Measurements from ENCODE around the gene CADM1. TPM values are rescaled to one million over a fixed set of nuclear protein-coding genes. Genes with fewer than 3 reads are reported as not detected.

CADM1 gene
- total RNA-seq, 1 donor from 2014 or later = 9.7 TPM

DNA sequence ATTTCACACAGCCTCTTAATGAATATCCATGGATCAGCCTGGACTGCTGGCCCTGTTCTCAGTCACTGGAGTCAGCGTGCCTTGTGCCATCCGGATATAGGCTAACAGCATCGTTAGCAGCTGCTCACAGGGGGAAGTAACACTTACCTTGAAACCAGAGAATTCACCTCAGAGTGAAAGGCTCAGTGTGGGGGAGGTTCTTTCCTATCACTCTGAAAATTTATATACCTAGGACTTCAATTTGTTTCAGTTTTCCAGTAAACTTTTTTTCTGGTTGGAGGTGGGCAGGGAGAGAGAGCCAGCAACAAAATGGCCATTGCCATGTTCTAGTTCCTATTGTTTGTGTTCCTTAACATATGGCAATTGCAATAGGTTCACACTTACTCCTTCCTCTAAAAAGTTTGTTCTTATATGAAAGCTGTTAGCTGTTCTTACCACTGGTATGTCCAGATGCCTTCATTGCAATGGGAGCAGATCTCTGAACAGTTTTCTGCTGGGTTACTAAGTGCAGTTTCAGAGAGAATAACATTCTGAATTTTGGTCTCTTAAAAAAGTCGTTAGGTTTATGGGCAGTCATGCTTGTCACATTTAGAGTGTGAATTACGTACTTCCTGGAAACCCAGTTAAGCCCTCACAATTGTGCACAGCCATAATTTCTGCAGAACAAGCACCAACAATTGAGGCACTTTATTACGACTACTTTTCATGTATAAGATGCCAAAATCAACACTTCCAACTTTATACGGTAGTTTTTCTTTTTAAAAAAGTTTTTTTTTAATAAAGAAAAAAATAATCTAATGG, 247.6 kb downstream of the CADM1 start:
- no peak for DNase-seq (ENCODE audit: extremely low read depth, low read depth, low spot score)

DNA sequence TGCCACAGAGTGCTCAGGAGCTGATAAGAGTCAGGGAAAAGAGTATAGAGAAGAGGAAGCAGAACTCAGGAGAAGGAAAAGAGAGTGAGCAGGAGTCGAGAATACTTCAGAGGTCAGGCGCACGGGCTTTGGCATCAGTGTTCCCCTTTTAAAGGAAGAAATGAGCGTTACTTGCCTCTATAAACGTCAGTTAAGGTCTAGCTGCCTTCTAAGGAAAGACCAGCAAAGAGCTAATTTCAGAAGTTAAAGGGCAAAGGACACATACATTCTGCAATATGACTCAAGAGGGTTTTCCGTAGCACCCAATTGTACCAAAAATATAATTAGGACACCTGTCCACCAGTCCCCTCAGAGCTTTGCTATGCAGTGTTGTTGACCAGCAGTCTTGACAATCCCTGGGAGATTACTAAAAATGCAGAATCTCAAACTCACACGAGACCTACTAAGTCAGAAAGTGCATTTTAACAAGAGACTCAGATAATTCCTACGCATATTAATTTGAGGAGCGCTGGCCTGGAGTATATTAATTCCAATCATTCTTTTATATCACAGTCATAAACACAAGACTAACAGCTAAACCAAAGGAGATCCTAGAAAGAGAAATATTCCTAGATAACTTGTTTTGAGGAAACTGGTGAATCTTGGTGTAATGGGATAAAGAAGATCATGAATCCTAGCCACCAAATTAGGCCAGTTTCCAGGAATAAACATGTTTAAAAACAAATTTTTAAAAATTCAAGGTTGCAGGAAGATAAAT, 249.0 kb downstream of the CADM1 start:
- DNase-seq (ENCODE audit: extremely low read depth, low read depth, low spot score) = no peak

DNA sequence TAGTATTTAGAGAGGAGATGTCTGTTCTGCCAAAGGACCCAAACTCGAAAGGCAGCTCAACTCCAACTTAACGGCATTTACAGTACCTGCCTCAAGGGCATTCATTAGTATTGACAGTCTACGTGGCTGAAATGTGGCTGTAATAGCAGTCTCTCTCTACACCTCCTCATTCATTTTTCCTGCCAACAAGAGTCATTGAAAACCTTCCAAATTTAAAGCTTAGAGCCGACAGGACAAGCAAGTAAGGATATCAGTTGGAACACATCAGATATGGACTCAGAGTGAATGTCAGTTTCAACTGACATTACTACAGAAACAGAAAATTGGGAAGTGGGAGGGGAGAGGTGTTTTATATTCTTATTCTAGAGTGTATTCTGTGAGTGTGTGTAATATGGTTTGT, 253.1 kb downstream of the CADM1 start:
- DNase-seq (ENCODE audit: extremely low read depth, low read depth, low spot score) = no peak

DNA sequence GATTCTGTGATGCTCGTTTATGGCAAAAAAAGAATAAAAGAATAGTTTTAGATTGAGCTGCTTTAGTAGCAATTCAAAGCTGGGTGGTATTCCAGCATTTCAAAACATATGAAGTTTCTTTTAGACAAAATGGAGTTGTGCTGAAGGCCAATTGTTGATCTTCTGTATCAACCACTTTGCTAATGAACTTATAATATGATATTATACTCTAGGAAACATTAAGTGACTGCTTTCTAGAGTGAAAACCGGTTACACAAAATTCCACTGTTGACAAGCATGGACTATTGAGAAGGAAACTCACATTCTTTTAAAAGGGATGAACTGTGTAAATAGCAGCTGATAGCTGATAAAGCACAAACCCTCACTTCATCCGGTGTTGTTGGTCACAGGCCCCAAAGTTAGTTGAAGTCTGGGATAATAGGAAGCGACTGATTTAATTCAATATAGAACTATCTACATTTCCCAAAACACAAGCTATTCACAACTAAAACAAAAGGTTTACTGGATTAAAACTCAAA, 255.1 kb downstream of the CADM1 start:
- DNase-seq (ENCODE audit: extremely low read depth, low read depth, low spot score) = no peak

DNA sequence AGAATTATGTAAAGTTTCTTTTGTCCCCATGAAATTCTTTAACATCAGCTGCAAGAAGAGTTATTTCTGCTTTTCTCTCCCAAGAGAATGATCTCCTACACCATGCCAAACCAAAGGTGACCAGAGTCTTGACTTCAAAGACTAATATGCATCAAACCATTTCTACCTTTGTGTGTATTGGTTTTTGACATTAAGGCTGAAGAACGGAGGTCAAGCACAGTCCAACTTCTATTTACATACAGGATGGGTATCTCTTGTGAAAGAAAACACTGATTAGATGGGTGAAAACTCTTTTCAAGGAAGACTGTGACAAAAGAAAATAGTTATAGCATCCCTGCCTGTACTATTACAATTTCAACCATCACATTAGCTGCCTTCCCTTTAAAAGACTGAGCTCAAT, 256.3 kb downstream of the CADM1 start:
- no peak for DNase-seq (ENCODE audit: extremely low read depth, low read depth, low spot score)

DNA sequence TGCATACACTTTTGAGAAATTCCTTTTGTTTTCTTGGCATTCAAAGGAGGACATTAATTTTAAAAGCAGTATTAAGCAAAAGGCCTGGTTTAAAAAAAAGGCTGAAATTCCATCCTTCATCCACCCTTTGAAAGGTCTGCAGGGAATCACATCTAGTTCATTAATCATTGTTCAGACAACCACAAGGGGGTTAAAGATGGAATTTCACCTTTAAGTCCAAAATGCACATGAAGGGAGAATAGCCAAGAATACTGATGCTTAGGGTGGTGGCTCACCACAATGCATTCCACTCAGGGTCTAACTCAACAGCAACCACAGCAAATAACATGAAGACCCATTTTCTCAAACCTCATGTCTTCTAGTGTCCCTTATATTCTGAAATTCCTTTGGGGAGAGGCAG, 256.9 kb downstream of the CADM1 start:
- DNase-seq (ENCODE audit: extremely low read depth, low read depth, low spot score) = no peak

DNA sequence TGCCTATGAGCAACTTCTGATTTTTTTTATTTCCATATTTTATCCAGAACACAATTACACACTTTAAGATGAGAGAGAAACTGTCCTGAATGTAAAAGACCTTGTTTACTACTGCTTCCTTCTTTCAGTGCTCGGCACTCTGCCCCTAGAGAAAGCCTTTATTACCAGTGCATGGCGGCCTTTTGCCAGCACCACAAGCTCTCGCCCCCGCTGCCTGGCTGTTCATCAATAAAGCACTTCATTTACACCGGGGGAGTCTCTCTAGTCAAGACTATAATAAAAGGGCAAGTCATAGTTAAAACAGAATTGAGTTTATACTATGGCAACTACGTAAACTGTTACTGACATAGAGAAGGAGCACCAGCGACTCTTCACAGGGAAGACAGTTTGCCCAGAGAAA, 259.5 kb downstream of the CADM1 start:
- no peak for DNase-seq (ENCODE audit: extremely low read depth, low read depth, low spot score)

DNA sequence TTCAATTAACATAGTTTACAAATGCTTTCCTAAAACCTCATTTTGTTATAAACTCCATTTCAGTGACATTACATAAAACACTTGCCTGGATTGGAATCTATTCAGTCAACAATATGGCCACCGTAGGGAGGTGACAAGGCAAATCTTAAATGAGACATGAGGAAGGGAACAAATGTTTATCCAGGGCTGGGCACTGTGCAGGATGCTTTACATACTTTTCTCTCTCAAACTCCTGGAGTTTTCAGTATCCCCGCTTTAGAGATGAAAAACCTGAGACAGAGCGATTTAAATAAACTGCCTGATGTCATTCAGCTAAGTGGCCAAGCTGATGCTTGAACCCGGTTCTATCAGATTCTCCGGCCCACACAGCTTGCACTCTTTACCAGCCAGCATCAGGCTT, 259.9 kb downstream of the CADM1 start:
- no peak for DNase-seq (ENCODE audit: extremely low read depth, low read depth, low spot score)

DNA sequence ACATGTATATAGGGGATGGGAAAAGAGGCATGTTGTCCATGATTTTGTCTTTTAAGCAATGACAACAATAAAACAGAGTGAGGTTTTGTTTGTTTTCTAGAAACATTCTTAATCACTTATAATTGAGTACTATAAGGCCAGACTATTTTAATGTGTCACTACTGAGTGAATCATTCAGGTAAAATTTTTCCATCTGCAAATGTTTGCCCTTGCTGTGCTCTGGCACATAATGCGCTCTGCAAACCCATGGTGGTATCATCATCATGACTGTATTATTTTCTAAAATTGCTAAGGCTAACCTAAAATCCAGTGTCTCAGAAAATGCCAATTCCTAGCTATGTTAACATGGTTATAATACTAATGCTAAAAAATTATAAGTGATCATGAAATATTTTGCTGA, 261.2 kb downstream of the CADM1 start:
- DNase-seq (ENCODE audit: extremely low read depth, low read depth, low spot score) = no peak

DNA sequence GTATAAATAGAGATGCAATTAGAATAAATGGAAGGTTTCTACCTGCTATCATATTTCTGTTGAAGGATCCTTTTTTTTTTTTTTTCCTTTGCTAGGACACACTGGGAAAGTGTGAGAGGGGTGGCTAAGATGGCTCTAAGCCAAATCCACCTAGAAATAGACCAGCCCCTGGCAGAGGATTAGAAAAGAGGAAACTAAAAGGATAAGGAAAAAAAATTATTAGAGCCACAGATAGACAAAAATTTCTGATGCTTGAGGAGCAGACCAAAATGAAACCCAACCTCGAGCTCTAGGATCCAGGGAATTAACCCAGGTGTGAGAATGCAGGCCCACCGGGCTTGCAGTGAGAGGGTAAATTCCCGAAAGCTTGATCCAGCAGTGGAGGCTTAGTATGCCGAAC, 262.3 kb downstream of the CADM1 start:
- DNase-seq (ENCODE audit: extremely low read depth, low read depth, low spot score) = no peak

DNA sequence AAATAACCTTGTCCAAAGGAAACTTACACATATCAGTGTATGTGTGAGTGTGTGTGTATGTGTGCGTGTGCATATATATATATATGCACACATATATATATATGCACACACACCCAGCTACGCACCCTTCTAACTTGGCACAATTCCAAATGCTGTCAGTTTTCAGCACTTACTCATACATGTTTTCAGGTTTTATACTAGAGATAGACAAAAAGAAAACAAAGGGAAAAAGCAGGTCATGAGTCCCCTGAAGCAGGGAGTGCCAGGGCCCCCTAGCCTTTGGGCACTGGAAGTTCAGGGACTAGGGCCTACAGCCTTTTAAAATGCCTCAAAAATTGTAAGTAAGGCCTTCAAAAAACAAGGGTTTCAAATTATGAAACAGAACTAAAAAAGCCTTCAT, 265.4 kb downstream of the CADM1 start:
- no peak for DNase-seq (ENCODE audit: extremely low read depth, low read depth, low spot score)

DNA sequence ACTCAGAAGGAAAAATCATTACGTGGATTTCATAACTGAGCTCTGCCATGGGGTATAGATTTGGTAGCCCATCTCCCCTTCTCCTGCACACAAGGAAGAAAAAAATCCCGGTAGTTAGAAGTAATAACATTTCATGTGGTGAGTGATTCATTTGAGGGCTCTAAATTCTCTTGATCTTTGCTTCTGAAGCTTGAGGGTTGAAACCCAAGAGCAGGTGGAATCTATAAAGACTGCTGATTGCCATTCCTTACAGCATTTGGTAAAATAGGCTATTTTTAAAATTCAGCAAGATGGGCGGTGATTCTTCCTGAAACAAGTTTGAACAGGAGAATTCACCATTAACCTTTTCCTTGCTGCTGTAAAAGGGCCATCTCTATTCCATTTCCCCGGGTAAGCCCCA, 266.1 kb downstream of the CADM1 start:
- no peak for DNase-seq (ENCODE audit: extremely low read depth, low read depth, low spot score)

DNA sequence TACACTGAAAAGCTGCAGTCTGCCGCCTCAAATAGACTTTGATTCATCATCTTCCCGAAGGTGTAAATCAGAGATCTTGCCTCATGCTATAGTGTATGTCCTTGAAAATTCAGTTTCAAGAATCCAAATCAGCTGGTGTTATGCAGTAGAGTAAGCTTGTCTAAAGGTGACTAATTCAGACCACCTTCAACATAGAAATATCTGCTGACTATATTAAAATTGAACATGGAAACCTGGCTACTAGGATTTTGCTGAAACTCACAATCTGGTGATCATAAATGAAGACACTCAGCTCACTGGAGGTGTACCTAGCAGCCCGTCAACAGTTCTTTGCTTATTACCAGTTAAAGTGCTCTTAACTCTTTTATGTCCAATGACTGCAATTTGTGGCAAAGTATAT, 266.6 kb downstream of the CADM1 start:
- no peak for DNase-seq (ENCODE audit: extremely low read depth, low read depth, low spot score)

DNA sequence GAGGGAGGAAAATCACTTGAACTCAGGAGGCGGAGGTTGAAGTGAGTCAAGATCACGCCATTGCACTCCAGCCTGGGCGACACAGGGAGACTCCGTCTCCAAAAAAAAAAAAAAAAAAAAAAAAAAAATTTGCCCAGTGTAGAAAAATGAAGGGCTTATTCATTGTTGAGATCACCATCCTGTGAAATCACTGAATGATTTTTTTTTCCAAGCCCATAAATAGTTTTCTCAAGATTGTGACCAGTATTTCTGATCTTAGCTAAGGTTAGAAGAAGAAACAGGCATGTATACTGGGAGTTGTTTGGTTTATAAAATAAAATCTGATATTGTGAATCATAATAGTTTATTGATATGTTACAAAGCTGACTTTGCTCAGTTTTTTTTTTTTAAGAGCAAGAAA, 269.4 kb downstream of the CADM1 start:
- DNase-seq (ENCODE audit: extremely low read depth, low read depth, low spot score) = no peak

DNA sequence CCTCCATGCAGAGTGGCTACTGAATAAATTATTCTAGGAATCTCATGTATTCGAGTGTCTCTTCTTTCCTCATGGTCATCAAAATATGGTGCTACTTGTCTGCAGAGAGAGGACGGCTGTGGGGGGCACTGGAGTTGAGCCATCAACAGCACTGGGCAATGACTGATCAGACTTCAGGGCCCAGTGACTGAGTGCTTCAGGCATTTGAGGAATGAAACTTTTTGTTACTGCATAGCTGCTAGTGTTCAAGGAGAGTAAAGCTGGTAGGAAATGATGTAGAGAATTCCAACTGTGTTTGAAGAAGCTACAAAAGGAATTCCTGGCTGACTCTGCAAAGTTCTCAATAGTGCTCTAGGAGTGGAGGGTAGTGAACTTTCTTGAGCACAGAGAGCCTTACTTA, 277.7 kb downstream of the CADM1 start:
- peak; percentile 14 for DNase-seq (ENCODE audit: extremely low read depth, low read depth, low spot score)

DNA sequence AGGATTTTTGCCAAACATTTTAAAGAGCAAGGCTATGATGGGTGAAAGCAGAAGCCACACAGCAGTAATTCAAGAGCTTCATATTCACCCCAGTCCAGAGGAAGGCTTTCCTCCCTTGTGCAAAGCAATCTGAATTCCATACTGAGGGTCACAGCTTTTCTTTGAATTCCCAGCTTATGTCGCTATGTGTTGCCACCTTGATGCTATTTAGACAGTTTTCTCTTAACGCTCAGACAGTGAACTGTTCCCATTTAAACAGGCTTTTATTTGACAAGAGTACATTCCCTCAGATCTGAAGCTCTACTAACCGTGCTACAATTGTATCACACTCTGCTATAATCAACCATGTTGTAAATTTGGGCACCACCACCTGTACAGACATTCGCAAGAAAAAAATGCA, 279.7 kb downstream of the CADM1 start:
- DNase-seq (ENCODE audit: extremely low read depth, low read depth, low spot score) = no peak

DNA sequence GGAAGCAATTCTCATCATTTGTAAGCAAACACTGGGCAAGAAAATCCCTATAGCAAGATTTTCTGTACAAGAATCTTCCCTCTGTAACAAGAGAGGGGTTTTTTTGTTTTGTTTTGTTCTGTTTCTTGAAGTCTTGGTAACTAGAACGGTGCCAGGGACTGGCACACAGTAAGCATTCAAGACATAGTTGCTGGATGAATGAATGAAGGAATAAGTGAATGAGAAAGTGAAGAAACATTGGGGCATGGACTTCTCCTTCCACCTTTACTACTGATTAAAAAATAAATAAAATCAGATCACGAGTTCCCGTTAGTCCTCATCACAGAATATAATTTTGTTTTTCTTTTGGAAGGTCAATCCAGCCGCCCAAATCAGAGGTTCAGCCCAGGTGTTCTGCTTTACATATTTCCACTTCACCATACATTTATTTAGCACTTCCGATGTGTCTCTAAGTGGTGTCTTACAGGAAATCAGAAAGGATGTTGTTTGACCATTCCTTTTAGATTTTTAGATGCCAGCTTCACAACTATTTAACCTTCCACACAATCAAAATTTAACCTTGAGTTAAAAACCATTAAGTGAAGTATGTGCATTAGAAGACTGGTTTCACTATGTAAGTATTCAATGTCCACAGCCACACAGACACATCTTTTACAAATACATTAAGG, 281.2 kb downstream of the CADM1 start:
- no peak for DNase-seq (ENCODE audit: extremely low read depth, low read depth, low spot score)

DNA sequence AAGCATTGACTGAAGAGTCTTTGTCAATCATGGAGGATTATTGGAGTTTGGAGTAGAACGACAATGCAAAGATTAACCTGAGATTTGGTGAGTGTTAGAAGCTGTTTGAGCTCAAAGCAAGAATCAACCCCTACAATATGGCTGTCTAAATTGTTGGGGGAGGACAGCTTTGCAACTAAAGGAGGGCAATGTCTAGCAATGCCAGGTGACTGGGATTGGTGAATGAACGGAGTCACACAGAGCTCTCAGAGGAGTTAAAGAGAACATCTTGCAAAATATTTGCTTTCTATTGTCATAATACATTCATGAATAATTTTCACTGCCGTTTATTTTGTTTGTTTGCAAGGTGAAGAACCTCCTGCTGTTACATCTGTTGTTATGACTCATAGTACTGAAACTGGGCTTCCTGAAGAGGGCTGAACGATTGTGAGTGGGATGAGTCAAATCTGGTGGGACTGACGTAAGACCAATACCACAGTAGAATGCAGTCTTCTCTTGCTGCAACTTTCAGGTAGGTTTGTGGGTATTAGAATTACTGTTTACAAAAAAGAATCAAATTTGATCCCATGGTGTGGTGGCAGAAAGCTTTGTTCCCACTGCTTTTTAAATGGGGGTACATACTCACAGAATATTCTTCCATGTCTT, 281.9 kb downstream of the CADM1 start:
- DNase-seq (ENCODE audit: extremely low read depth, low read depth, low spot score) = peak; percentile 41

DNA sequence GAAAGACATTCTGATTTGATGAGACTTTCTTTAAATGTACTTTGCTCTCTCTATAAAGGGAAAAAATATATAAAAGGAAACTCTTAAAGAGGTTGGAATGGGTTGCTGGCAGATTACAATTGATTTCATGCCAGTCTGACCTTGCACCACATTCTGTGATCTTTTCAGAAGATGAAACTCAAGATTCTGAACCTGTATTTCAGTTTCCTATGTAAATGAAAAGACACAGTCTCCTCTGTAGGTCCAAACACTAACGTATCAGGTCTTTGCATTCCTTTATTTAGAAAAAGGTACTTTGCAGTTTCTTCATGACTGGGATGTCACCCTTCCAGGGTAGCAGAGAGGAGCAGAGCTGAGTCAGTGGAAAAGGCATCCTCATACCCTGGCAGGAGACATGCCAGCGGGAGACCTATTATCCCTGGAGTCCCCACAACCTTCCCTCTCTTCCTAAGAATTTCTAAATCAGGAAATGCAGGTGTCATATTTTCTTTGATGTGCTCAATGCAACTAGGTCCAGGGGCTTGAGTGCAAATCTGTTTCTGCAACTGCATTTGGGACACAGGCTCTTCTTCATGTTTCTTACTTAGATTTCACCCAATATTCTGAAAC, 282.6 kb downstream of the CADM1 start:
- DNase-seq (ENCODE audit: extremely low read depth, low read depth, low spot score) = no peak

DNA sequence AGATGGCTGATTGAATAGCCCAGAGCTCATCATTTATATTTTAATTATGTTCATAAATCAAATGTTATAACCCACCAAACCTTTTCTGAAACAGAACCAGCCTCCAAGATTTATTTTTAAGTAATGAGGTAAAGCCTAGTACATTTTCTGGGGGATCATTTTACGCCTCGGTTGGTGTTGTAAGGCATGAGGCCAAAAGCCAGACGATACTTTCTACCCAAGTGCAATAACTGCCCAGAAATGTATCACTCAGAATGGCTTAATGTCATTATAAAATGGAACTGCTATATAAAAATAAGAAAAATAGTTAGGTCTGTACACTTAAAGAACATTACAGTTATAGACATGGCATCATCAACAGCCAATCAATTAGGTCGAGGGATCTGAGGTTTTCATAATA, 283.3 kb downstream of the CADM1 start:
- no peak for DNase-seq (ENCODE audit: extremely low read depth, low read depth, low spot score)

DNA sequence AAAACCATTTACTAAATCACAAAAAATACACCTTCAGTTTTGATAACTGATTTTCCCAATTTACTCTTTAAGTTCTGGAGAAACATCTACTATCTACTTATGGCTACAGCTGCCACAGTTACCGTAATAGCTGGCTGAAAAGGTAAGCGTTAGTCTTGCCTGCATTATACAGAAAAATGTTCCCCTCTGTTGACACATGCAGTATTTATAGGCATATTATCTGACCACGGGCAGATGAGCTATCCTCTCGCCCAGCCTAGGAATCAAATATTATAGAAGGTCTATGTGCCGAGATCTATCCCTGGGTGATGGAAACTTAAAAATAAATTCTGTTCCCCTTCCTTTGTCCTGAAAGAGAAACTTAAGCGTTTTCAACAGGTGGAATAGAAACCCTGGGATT, 283.8 kb downstream of the CADM1 start:
- no peak for DNase-seq (ENCODE audit: extremely low read depth, low read depth, low spot score)
